ENCODE results near the gene ANG.

DNA sequence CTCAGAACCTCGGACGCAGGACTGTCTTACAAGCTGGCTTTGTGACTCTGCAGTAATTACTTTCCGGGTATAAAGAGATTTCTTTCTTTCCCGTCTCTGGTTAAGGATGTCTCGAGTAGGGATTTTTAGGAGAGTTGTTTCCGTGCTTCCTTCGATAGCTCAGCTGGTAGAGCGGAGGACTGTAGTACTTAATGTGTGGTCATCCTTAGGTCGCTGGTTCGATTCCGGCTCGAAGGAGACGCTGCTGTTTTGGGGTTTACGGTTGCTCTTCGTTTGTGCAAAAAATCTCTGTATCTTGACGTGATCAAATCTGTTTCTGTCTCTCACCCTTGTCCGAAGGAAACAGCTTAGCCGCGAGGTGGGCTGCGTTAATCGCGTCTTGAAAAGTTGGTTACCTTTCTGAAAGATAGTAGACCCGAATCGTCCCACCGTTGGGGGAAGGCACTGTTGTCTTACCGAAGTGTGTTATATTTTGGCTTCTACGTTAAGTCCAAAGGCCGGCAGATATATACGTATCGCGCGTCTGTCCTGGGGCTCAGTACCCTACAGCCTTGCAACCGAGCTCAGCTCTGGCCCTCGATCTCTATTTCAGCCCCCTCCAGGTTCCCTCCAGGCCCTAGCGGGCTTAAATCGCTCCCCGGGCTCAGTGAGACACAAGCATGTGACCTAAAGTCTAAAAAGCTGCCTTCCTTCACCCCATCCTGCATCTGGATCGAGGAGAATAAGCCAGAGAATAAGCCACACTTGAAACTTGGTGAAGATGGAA lies 5.3 kb upstream of the ANG start:
- TF ChIP-seq, protein P1, sequence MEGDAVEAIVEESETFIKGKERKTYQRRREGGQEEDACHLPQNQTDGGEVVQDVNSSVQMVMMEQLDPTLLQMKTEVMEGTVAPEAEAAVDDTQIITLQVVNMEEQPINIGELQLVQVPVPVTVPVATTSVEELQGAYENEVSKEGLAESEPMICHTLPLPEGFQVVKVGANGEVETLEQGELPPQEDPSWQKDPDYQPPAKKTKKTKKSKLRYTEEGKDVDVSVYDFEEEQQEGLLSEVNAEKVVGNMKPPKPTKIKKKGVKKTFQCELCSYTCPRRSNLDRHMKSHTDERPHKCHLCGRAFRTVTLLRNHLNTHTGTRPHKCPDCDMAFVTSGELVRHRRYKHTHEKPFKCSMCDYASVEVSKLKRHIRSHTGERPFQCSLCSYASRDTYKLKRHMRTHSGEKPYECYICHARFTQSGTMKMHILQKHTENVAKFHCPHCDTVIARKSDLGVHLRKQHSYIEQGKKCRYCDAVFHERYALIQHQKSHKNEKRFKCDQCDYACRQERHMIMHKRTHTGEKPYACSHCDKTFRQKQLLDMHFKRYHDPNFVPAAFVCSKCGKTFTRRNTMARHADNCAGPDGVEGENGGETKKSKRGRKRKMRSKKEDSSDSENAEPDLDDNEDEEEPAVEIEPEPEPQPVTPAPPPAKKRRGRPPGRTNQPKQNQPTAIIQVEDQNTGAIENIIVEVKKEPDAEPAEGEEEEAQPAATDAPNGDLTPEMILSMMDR (conservative IDR thresholded peaks at IDR 0.05; ENCODE audit: low read depth, low read length), result no peak
- no peak for TF ChIP-seq EZH2 (IDR thresholded peaks at IDR 0.05; ENCODE audit: borderline replicate concordance, low read depth, low read length, poor library complexity, severe bottlenecking)

Measured in A673 (cell line).